Measurements from ENCODE around the gene MTMR6.

Gene MTMR6

GRCh38 chr13:25214491-25215252 is 72.6 kb downstream of the MTMR6 start:
- Histone ChIP-seq H3K36me3 (no peaks in the 10 kb centered on the region), H3K9me3 (ENCODE audit: severe bottlenecking) (no peaks in the 10 kb centered on the region), H3K27ac (no peak overlapping the region), H3K27me3 (ENCODE audit: insufficient read depth, low read depth, severe bottlenecking) (no peaks in the 10 kb centered on the region), H3K4me3 (ENCODE audit: low read depth, low read length) (no peak overlapping the region)
- no peak for TF ChIP-seq CTCF (IDR thresholded peaks at IDR 0.05; ENCODE audit: low read depth, low read length)
- no peak for DNase-seq

GRCh38 chr13:25213715-25214114 is 73.6 kb downstream of the MTMR6 start:
- Histone ChIP-seq H3K27ac (no peak overlapping the region), H3K36me3 (no peaks in the 10 kb centered on the region), H3K9me3 (ENCODE audit: severe bottlenecking) (no peaks in the 10 kb centered on the region), H3K27me3 (ENCODE audit: insufficient read depth, low read depth, severe bottlenecking) (no peaks in the 10 kb centered on the region), H3K4me3 (ENCODE audit: low read depth, low read length) (no peak overlapping the region)
- no peak for DNase-seq
- no peak for TF ChIP-seq CTCF (IDR thresholded peaks at IDR 0.05; ENCODE audit: low read depth, low read length)

DNA sequence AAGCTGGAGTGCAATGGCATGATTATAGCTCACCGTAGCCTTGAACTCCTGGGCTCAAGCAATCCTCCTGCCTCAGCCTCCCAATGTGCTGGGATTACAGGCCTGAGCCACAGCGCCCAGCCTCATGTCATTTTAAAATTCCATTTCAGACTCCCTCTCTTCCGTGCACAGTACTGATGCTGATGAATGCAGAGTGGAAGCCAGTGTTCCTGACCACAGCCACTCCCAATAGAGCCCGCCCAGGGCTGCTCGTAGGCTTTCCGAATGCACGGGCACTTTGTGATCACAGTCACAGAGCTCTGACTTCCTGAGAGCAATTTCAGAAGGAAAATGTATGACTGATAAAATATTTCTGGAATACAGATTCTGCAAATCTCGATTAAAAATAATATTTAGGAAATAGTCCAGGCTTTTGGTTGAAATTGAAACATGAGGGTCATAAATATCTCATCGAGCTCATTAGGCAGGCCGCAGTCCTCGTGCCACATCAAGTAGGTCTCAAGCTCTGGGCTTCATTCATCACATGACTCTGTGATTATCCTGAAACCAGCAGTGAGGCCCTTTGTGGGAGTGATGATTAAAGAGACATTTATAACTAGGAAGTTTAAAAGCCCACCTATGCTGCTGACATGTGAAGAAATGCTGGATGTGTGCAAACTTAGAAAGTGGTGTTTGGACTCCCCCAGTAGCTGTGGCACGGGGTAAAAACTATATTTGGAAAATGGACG is 76.3 kb downstream of the MTMR6 start:
- Histone ChIP-seq H3K4me3 (ENCODE audit: low read depth, low read length) (no peak overlapping the region), H3K27me3 (ENCODE audit: insufficient read depth, low read depth, severe bottlenecking) (no peaks in the 10 kb centered on the region), H3K36me3 (no peaks in the 10 kb centered on the region), H3K9me3 (ENCODE audit: severe bottlenecking) (no peaks in the 10 kb centered on the region), H3K27ac (no peak overlapping the region)
- no peak for TF ChIP-seq CTCF (IDR thresholded peaks at IDR 0.05; ENCODE audit: low read depth, low read length)
- DNase-seq, result no peak

- DNase-seq, result peak; percentile 93
- no peak for TF ChIP-seq CTCF (IDR thresholded peaks at IDR 0.05; ENCODE audit: low read depth, low read length)
- Histone ChIP-seq H3K4me3 (ENCODE audit: low read depth, low read length) (no peak overlapping the region), H3K27me3 (ENCODE audit: insufficient read depth, low read depth, severe bottlenecking) (no peaks in the 10 kb centered on the region), H3K36me3 (no peaks in the 10 kb centered on the region), H3K9me3 (ENCODE audit: severe bottlenecking) (no peaks in the 10 kb centered on the region), H3K27ac (peak overlapping the region; percentile 70)
Measured at GRCh38 chr13:25207291-25207810, 79.9 kb downstream of the MTMR6 start.

GRCh38 chr13:25204863-25205262 is 82.4 kb downstream of the MTMR6 start:
- Histone ChIP-seq H3K9me3 (ENCODE audit: severe bottlenecking) (peaks cover 12% of the 10 kb centered on the region), H3K27ac (no peak overlapping the region), H3K4me3 (ENCODE audit: low read depth, low read length) (no peak overlapping the region), H3K27me3 (ENCODE audit: insufficient read depth, low read depth, severe bottlenecking) (no peaks in the 10 kb centered on the region), H3K36me3 (no peaks in the 10 kb centered on the region)
- DNase-seq, result no peak
- no peak for TF ChIP-seq CTCF (IDR thresholded peaks at IDR 0.05; ENCODE audit: low read depth, low read length)

All from WERI-Rb-1 (cell line).